ENCODE data around the gene B4GALT1. TPM values are rescaled to one million over a fixed set of nuclear protein-coding genes. Genes with fewer than 3 reads are reported as not detected.

Gene B4GALT1
- total and polyA plus RNA-seq, 9 donors = 35.8 to 226 (median 88.3) TPM

DNA sequence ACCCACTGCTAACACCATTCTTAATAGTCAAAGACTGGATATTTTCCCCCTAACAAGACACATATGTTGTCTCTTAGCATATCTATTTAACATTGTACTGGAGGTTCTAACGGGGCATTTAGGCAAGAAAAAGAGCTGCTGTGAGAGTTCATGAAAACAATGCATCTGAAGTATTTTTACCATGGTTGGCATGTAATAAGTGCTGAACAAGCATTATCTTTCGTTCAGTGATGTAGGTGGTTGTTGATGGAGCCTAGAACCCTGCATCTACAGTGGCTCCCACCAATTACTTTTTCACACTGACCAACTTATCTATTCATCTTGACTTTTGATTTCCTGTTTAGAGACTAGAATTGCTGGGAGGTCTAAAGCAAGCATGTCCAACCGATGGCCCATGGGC, 12.8 kb downstream of the B4GALT1 start:
- WGBS, 3 donors = 51 to 57% (median 55%) methylated on average over 3 of the region's 3 CpGs
- DNase-seq = no peak
- Histone ChIP-seq H3K27ac (no peak overlapping the region), H3K27me3 (no peaks in the 10 kb centered on the region), H3K36me3 (no peaks in the 10 kb centered on the region), H3K4me3 (no peak overlapping the region), H3K9me3 (no peaks in the 10 kb centered on the region), H3K4me1 (ENCODE audit: insufficient read depth) (peaks cover 14% of the 10 kb centered on the region)
- no peak for TF ChIP-seq EP300 (IDR thresholded peaks at IDR 0.05)
- TF ChIP-seq, protein P1, sequence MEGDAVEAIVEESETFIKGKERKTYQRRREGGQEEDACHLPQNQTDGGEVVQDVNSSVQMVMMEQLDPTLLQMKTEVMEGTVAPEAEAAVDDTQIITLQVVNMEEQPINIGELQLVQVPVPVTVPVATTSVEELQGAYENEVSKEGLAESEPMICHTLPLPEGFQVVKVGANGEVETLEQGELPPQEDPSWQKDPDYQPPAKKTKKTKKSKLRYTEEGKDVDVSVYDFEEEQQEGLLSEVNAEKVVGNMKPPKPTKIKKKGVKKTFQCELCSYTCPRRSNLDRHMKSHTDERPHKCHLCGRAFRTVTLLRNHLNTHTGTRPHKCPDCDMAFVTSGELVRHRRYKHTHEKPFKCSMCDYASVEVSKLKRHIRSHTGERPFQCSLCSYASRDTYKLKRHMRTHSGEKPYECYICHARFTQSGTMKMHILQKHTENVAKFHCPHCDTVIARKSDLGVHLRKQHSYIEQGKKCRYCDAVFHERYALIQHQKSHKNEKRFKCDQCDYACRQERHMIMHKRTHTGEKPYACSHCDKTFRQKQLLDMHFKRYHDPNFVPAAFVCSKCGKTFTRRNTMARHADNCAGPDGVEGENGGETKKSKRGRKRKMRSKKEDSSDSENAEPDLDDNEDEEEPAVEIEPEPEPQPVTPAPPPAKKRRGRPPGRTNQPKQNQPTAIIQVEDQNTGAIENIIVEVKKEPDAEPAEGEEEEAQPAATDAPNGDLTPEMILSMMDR (IDR thresholded peaks at IDR 0.05) = no peak
- no peak for TF ChIP-seq POLR2A (IDR thresholded peaks at IDR 0.05)
- intact Hi-C loops (cut with DNase I) = loop anchor here in 1 of 4 donors (10.0 kb wide), 1 partner anchor 1050 kb away; no protein-coding TSS in a partner anchor

DNA sequence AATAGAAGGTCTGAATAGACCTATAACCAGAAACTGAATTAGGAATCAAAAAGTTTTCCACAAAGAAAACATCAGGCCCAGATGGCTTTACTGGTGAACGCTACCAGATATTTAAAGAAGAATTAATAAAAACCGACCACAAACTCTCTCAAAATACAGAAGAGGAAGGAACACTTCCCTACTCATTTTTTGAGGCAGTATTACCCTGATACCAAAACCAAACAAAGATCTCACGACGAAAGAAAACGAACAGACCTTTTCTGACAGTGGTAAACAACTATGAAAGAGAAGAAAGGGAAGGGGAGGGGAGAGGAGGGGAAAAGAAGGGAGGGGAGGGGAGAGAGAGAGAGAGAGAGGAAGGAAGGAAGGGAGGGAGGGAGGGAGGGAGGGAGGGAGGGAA, 13.5 kb downstream of the B4GALT1 start:
- H3K9me3 ChIP-seq = no peaks in the 10 kb centered on the region
- no peaks in the 10 kb centered on the region for H3K27me3 ChIP-seq
- H3K4me3 ChIP-seq = no peak overlapping the region
- peaks cover 14% of the 10 kb centered on the region for H3K4me1 ChIP-seq (ENCODE audit: insufficient read depth)
- intact Hi-C loops (cut with DNase I) = loop anchor here in 1 of 4 donors (10.0 kb wide), 1 partner anchor 1051 kb away; no protein-coding TSS in a partner anchor
- H3K36me3 ChIP-seq = no peaks in the 10 kb centered on the region
- TF ChIP-seq, protein P1 (IDR thresholded peaks at IDR 0.05) = no peak
- TF ChIP-seq EP300 (IDR thresholded peaks at IDR 0.05) (no peak), POLR2A (IDR thresholded peaks at IDR 0.05) (no peak)
- DNase-seq = no peak
- 87 to 92% (median 89%) methylated on average over 5 of the region's 5 CpGs for WGBS, 3 donors
- no peak overlapping the region for H3K27ac ChIP-seq

DNA sequence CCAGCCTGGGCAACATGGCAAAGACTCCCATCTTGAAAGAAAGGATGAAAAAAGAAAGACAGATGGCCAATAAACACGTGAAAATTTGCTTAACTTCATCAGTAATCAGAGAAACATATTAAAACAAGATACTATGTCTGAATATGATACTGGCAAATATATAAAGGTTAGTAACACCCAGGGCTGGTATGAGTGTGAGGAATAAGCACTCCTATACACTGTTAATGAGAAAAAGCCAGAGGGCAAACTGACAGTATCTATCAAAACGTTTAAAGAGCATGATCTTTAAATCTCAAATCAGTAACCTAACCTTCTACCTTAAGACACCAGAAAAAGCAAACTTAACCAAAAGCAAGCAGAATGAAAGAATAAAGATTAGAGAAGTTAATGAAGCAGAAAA, 14.1 kb downstream of the B4GALT1 start:
- Histone ChIP-seq H3K4me3 (no peak overlapping the region), H3K27me3 (no peaks in the 10 kb centered on the region), H3K4me1 (ENCODE audit: insufficient read depth) (peaks cover 9% of the 10 kb centered on the region), H3K36me3 (no peaks in the 10 kb centered on the region), H3K9me3 (no peaks in the 10 kb centered on the region), H3K27ac (no peak overlapping the region)
- WGBS, 3 donors = 72 to 75% (median 74%) methylated on average over 2 of the region's 2 CpGs
- intact Hi-C loops (cut with DNase I) = loop anchor here in 1 of 4 donors (10.0 kb wide), 1 partner anchor 1052 kb away; no protein-coding TSS in a partner anchor
- no peak for TF ChIP-seq POLR2A (IDR thresholded peaks at IDR 0.05)
- TF ChIP-seq, protein P1 (IDR thresholded peaks at IDR 0.05) = no peak
- no peak for TF ChIP-seq EP300 (IDR thresholded peaks at IDR 0.05)
- DNase-seq = no peak

DNA sequence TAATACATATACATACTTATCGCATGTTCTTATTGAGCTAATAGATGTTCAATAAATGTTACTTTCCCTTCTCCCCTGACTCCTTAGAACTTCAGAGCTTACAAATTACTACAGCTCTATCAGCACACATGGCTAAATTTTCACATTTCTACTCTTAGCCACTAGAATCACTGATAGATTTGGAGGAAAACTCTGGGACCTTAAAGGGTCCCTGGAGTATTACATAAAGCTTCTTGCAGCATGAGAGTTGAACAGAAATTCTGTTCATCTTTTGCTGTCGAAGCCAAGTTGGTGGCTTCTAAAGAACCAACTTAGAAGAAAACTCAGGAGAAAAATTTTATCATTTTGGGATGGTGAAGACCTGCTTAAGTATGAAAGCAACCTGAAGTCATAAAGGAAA, 15.5 kb downstream of the B4GALT1 start:
- Histone ChIP-seq H3K4me3 (no peak overlapping the region), H3K27me3 (no peaks in the 10 kb centered on the region), H3K36me3 (no peaks in the 10 kb centered on the region), H3K9me3 (no peaks in the 10 kb centered on the region), H3K27ac (peak overlapping the region in 1 of 2 donors; percentile 73), H3K4me1 (ENCODE audit: insufficient read depth) (peaks cover 6% of the 10 kb centered on the region)
- DNase-seq = no peak
- WGBS, 3 donors = 48 to 54% (median 49%) methylated on average over 2 of the region's 2 CpGs
- TF ChIP-seq EP300 (IDR thresholded peaks at IDR 0.05) (no peak), POLR2A (IDR thresholded peaks at IDR 0.05) (no peak)
- TF ChIP-seq, protein P1 (IDR thresholded peaks at IDR 0.05) = no peak
- intact Hi-C loops (cut with DNase I) = loop anchor here in 1 of 4 donors (10.0 kb wide), 1 partner anchor 1053 kb away; no protein-coding TSS in a partner anchor

Measured in ovary (tissue), 9 donors.